Coronary artery (tissue), 2 donors: ENCODE data around the gene NDST3.

Experiments used
- DNase-seq: peaks from one replicate; pipeline ENCODE4 v3.0.0-alpha.2; 2017; ENCODE audit warnings: low spot score
- H3K27ac ChIP-seq, 2 donors: fragments of 200-600 bp; sonication (generic); one replicate each; pipeline ENCODE4 v1.5.1; 2016 to 2019
- H3K4me3 ChIP-seq: fragments of 200-600 bp; sonication (generic); 2 replicates; pipeline ENCODE4 v1.5.1; 2016; ENCODE audit warnings: mild to moderate bottlenecking, moderate library complexity
- CTCF ChIP-seq: fragments of 200-600 bp; sonication (generic); IDR thresholded peaks from one replicate; pipeline ENCODE4 v1.5.1; 2019; ENCODE audit warnings: antibody characterized with exemption

Gene NDST3

DNA sequence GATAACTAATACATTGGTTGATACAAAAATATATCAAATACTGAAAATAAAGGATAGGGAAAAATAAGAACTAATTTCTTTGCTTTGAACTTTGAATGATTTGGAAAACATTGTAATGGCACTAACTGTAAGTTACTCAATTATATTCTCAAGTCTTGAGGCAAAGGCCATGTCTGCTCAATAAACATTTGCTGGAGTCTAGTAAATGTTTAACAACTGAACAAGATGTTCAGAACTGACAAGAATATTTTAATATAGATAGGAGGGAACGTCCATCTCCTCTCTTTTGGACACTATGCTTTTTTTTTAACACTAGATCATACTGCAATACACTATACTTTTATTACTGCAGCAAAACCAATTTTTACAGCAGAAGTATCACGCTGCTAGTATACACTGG is 242.3 kb downstream of the NDST3 start:
- no peak for DNase-seq
- Histone ChIP-seq H3K4me3 (no peak overlapping the region), H3K27ac (no peak overlapping the region)
- no peak for TF ChIP-seq CTCF

DNA sequence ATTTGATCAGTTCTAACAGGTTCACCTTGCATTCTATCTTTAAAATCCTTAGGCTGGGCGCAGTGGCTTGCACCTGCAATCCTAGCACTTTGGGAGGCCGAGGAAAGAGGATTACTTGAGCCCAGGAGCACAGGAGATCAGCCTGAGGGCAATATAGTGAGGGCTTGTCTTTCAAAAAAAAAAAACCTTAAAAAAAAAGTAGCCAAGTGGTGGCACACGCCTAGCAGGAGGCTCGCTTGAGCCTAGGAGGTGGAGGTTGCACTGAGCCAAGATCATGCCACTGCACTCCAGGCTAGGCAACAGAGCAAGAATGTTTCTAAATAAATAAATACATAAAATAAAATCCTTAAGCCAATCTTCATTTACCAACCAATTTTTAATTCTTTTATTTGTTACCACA is 243.0 kb downstream of the NDST3 start:
- DNase-seq = no peak
- TF ChIP-seq CTCF = no peak
- Histone ChIP-seq H3K4me3 (no peak overlapping the region), H3K27ac (no peak overlapping the region)

- peak overlapping the region; percentile 80 for H3K4me3 ChIP-seq
- DNase-seq = peak; percentile 94
- H3K27ac ChIP-seq = peak overlapping the region; percentile 81 to 91
- no peak for TF ChIP-seq CTCF
These were observed 244.4 kb downstream of the NDST3 start for GRCh38 chr4:118278473-118279274.

GRCh38 chr4:118279328-118279727 is 245.0 kb downstream of the NDST3 start:
- DNase-seq = no peak
- Histone ChIP-seq H3K4me3 (peak overlapping the region; percentile 80), H3K27ac (peak overlapping the region; percentile 81 to 91)
- TF ChIP-seq CTCF = no peak

DNA sequence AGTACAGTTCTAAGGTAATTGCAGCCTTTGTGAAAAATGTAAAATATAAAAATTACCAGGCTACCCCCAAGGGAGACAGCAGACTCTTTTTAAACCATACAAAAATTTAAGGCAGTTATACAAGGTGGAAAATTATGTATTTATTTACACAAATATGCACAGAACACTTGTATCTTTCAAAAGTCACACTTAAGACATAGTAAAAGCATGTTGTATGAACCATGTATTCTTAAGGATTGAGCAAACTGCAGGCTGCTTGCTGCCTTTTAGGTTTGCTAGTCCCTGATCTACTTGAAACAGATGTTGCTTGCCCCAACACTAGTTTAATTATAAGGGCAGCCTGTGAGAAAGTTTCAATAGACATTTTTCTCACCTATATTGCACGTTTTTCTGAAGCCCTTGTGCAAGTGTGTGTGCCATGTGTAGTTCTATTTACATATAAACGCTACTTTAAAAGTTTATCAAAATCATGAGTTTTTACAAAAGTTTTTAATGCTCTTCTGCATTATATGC is 245.7 kb downstream of the NDST3 start:
- no peak for TF ChIP-seq CTCF
- H3K4me3 ChIP-seq = peak overlapping the region; percentile 80
- DNase-seq = no peak
- no peak overlapping the region for H3K27ac ChIP-seq

DNA sequence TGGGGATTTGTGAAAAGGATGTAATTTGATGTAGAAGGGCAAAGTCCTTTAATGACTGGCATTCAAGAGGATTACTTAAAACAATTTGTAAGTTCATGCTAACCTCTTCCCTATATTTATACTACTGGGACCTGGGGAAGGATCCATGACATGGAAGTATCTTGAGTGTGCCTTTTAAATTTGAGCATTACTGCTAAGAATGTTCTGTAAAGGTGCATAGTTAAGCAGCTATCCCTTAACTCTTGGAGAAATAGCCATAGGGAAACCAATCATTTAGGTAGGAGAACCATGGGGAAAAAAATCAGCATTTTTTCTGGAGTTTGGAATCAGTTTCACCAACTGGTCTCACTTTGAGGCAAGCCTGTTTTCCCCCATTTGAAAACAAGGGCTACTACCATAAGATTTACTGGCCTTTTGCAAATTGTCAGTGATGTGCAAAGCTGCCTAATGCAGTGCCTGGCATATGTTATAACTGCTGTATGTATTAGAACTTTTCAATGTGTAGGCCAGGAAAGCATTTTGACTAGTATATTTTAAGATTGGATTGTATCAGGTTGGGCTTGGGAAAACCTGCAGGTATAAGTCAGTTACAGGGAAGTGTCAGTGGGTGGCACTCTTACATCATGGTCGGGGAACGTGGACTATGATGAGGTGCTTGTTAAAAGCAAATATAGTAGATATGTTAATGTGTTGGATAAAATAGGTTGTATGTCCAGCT is 246.4 kb downstream of the NDST3 start:
- no peak overlapping the region for H3K27ac ChIP-seq
- no peak for DNase-seq
- H3K4me3 ChIP-seq = peak overlapping the region; percentile 80
- TF ChIP-seq CTCF = no peak
